ENCODE measurements around the gene MAGEB17.

DNA sequence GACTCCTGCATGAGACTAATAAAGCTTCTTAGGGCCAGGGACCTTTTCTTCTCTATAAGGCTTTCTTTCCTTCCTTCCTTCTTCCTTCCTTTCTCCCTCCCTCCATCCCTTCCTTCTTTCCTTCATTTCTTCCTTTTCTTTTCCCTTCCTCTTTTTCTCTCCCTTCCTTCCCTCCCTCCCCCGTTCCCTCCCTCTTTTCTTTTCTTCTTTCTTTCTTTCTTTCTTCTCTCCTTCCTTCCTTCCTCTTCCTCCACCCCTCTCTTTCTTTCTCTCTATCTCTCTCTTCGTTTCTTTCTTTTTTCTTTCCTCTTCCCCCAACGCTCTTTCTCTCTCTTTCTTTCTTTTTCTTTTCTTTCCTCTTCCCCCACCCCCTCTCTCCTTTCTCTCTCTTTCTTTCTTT, 2.5 kb upstream of the MAGEB17 start:
- TF ChIP-seq, protein P1, sequence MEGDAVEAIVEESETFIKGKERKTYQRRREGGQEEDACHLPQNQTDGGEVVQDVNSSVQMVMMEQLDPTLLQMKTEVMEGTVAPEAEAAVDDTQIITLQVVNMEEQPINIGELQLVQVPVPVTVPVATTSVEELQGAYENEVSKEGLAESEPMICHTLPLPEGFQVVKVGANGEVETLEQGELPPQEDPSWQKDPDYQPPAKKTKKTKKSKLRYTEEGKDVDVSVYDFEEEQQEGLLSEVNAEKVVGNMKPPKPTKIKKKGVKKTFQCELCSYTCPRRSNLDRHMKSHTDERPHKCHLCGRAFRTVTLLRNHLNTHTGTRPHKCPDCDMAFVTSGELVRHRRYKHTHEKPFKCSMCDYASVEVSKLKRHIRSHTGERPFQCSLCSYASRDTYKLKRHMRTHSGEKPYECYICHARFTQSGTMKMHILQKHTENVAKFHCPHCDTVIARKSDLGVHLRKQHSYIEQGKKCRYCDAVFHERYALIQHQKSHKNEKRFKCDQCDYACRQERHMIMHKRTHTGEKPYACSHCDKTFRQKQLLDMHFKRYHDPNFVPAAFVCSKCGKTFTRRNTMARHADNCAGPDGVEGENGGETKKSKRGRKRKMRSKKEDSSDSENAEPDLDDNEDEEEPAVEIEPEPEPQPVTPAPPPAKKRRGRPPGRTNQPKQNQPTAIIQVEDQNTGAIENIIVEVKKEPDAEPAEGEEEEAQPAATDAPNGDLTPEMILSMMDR (IDR thresholded peaks at IDR 0.05): no peak
- no peak for TF ChIP-seq POLR2A (IDR thresholded peaks at IDR 0.05; ENCODE audit: low read depth)
- no peak for TF ChIP-seq POLR2AphosphoS5 (IDR thresholded peaks at IDR 0.05)
- TF ChIP-seq EP300 (IDR thresholded peaks at IDR 0.05): no peak
